Measurements from ENCODE around the gene SLX4IP.

SLX4IP gene

DNA sequence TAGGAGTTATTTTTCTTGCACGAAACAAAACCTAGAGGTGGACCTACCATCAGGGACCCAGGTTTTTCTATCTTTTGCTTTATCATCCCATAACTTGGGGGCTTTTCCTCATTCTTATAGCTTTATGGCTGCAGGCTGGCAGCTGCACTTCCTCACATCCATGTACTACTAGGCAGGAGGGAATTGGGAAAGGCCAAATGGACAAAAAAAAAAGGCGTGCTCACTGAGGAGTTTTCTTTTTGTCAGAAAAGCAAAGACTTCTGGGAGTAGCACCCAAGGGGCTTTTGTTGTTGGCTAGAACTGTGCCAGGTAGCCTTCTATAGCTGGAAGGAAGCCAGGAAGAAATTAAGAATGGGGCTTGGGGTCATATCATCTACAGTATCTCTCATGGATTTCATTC is 61.4 kb downstream of the SLX4IP start:
- DNase-seq (ENCODE audit: low read depth in 3 of 3) = no peak

DNA sequence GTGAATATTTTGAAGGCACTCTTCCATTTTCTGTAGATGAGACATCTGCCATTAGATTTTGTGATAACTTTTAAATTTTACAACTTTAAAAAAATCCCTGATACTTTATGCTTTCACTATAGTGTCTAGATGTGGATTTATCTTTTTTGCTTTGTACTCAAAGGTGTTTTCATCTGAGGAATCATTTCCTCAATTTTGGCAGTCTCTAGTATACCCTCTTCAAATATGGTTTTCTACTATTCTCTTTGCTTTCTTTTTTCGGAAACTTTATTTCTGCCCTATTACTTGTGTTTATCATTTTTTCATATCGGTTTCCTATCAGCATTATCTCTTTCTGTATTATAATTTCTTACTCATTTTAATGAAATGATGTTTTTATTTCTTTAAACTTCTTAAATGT is 62.2 kb downstream of the SLX4IP start:
- no peak for DNase-seq (ENCODE audit: low read depth in 3 of 3)

DNA sequence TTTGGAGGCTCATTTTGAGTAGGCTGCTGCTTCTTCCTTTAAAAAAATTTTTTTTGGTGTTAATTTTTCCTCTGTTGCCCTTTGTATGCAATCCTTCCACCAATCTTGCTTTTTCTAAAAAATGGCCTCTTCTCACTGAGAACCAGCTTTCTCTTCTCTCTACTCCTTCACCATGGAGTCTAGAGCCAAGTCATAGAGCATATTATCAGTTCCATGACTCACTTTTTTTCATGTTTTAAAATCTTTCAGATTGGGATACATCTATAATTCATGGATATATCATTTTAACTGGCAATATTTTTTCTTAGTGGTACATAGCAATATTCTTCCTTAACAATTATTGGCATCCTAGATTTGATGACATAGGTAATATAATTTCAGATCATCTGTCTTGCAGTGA is 62.7 kb downstream of the SLX4IP start:
- DNase-seq (ENCODE audit: low read depth in 3 of 3) = no peak

DNA sequence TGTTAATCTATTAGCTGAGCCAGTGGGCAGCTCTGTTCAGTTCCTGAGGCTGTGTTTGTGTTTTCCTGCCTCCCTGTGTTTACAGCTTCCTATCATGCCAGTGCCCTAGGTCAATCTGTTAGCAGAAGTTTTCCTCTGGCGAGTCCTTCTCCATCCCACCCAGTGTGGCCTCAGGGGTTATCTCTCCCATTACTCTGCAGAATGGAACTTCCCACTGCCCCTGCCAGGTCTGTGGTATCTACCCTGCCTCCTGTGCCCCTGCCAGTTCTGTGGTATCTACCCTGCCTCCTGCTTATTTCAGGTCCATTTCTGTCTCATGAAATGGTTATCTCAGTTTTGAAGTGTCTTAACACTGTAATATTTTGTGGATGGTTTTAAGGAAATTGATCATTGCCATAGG is 63.1 kb downstream of the SLX4IP start:
- DNase-seq (ENCODE audit: low read depth in 3 of 3) = no peak

DNA sequence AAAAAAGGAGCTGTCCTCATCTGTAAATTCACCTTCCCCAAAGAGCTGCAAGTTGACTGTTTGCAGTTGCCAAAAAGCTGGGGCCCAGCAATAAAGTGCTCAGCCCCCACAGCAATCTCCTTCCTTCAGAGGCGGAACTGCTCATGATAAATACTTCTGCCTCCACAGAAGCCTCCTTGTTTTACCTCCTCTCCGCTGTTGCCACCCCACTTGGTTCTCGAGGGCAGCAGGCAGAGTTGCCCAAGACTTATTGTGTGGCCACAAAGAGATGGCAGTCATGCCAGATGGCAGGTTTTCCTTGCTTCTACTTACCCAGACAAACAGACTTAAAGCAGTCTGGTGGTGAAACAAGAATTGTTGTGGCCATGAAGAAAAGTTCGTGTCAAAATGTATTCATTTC is 66.3 kb downstream of the SLX4IP start:
- DNase-seq (ENCODE audit: low read depth in 3 of 3) = no peak

DNA sequence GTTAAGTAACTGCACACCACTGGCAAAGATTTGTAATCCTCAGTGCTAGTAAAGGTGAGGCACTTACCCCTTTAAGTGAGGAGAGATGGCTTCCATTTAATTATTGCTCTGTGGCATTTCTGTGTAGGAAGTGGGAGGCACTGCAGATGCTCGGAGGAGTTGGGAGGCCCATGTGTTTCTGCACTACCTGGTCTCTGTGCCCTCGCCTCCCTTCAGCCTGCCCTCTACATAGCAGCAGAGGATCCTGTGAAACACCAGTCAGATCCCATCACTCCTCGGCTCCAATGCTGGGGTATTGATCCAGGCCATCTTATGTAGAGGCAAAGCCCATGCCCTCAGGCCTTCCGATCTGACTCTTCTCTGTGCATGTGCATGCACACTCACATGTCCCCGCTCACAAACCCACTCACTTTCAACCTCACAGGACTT is 67.0 kb downstream of the SLX4IP start:
- DNase-seq (ENCODE audit: low read depth in 3 of 3) = no peak

DNA sequence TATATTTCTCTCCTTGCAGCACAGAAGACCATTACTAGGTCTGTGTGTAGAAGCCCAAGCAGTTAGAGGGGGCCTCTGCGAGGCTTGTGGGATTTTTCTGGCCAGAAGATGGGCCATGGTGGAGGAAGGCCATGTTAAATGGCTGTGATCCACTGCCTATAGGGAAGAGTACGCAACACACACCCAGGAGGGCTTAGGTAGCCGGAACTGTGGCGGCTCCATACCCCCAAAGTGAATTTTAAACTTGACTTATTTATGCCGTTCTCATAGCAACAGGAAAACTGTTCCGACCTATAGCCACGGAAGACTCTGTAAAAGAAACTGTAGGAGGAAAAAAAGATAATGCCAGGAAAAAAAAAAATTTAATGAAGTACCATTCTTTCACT is 69.5 kb downstream of the SLX4IP start:
- no peak for DNase-seq (ENCODE audit: low read depth in 3 of 3)

DNA sequence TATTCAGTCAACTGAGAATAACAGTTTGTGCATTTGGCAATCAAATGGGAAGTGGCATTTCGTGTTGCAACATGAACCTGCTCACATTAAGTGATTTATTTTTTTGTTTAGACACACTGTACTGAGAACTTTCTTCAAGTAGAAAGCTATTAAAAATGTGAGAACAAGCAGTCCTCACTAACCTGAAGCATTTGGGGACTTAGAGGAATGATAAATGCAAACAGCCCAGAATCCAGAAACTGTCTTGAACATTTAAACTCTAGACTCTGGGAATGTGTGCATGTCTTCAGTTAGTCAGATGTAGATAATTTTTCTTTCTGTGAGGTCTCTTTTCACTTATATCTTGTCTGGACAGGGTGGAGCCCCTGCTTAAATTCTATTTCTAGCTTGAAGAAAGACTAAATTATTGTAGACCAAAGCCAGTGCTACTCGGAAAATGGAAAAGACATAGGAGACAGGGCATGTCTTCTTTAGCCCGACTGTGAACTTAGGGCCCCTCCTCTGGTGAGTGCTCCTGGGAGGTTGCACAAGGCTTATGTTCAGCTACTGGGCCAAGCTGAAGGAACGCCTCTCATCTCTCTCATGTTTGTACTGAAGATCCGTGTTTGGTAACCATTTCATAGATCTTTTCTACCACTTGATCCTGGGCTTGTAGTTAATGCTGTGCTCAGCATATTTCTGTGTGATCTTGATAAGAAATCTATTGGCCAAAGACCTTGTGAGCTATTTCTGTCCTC is 70.1 kb downstream of the SLX4IP start:
- DNase-seq (ENCODE audit: low read depth in 3 of 3) = no peak

DNA sequence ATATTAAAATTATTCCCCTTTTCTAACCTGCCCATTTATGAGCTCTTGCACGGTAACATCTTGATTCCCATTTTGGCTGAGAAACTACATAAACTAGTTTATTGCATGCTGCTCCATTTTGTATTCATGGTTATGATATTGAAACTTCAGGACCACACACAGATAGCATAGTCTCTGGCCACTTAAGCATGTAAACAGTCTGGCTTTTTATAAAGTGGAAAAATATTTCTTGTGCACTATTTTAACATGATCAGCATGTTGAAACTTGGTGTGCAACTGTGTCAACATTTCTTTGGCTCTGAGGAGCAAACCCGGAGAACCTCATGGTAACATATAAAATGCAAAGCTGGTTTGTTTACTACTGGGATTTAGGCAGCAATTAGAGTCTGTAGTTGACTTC is 70.7 kb downstream of the SLX4IP start:
- DNase-seq (ENCODE audit: low read depth in 3 of 3) = no peak

DNA sequence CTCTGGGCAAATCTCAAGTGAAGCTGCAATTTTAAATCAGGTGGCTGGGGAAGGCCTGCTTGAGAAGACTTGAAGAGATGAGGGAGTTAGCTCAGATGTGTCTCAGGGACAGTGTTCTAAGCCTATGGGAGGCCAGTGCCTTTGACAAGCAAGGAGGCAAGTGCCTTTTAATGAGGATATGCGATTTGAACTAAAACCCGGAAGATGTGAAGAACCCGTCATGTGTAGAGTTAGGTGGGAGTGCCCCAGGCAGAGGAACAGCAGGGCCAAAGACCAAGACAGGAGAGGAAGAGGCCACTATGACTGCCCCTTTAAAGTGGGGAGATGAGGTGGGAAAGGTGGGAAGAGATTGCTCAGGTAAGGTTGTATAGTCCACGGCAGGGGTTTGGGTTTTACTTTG is 71.9 kb downstream of the SLX4IP start:
- DNase-seq (ENCODE audit: low read depth in 3 of 3) = no peak

DNA sequence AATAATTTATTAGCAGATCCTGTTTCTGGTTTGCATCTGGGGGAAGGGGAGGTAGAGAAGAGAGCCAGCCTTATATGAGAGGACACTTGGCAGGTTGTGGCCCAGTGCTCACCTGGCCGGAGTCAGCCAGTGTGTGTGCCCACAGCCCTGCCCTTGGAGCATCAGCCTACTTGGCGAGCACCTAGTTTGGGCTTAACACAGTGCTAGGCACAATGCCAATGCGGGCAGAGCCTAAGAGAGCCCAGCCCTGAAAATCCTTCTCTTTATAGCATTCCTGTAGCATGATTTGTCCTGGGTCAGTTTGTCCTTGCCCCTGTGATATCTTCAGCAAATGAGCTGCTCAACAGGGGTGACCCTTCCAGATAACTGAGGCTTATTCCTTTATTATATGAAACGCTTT is 73.0 kb downstream of the SLX4IP start:
- DNase-seq (ENCODE audit: low read depth in 3 of 3) = no peak

DNA sequence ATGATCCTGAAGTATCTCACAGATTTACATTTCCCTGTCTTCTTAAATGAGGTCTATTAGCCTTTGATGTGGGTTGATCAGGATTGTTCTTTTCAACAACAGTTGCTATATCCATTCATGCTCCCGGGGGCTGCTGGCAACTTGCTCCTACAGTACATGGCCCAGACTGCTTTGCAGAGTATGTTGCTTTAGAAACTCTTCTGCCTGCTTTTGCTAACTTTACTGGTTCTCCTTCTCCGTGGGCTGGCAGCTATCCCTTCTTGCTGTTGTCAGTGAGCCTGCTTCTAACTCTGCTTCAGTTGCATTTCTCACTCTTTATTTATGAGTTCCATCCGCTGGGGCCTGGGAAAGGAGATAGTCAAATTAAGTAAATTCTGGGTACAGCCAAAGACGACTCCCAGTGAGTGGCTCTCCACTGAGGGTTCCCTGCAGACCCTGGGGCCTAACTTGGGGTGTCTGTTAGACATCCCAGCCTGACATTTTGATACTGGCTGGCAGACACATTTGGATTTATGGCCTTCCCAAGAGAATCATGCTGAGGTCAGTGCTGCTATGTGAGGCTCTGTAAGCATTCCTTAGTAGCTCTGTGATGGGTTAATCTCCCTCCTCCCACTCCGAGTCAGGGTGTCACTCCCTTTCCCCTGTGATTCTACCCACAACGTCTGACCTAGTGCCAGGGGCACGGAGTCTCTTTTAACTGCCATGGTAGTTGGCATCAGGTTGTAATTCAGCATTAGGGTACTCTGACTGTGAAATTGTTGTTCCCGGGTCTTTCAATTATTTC is 73.6 kb downstream of the SLX4IP start:
- DNase-seq (ENCODE audit: low read depth in 3 of 3) = no peak

DNA sequence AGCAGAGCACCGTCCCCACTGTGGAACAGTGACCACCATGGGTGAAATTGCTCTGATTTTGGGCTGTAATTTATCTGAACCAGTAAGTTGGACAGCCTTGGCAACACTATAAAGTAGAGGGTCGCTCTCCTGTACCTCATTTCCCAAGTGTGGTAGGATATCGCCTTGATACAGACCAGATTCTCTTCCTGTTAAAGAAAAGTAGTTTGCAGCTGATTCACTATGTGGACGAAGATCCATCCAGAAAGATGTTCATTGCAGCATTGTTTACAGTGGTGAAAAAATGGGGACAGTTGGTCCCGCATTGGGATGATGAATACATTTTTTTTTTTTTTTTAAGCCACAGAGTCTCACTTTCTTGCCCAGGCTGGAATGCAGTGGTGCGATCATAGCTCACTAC is 74.3 kb downstream of the SLX4IP start:
- DNase-seq (ENCODE audit: low read depth in 3 of 3) = no peak

DNA sequence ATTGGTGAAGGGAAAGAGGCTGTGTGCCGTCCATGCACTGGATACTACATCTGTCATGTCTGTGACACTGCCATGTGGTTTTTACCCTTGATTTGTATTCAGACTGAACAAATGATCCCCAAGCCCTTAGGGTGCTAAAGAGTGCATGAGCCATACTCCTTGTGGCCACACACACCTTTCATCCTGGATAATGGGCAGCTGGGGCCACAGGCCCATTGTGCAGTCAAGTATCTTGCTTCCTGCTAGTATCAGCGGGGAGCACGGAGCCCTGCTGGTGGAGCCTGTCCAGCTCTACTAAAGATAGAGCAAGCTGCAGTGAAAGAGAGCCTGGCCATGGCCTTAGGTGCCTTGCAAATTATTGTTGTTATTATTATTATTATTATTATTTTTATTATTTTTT is 75.1 kb downstream of the SLX4IP start:
- DNase-seq (ENCODE audit: low read depth in 3 of 3) = no peak

DNA sequence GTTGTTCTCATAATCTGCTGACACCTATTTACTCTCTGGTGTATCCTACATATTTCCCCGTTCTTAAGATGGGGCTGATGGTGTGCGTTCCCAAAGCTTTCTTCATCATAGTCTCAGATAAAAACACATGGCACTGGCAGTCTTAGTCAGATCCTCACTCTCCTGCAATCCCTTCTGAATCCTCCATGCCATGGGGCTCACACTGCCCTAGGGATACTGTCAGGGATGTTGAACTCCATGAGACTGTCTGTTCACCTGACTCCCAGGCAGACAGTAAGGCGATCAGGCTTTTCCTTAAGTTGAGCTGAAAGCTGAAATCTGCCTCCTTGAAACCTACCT is 76.0 kb downstream of the SLX4IP start:
- no peak for DNase-seq (ENCODE audit: low read depth in 3 of 3)

DNA sequence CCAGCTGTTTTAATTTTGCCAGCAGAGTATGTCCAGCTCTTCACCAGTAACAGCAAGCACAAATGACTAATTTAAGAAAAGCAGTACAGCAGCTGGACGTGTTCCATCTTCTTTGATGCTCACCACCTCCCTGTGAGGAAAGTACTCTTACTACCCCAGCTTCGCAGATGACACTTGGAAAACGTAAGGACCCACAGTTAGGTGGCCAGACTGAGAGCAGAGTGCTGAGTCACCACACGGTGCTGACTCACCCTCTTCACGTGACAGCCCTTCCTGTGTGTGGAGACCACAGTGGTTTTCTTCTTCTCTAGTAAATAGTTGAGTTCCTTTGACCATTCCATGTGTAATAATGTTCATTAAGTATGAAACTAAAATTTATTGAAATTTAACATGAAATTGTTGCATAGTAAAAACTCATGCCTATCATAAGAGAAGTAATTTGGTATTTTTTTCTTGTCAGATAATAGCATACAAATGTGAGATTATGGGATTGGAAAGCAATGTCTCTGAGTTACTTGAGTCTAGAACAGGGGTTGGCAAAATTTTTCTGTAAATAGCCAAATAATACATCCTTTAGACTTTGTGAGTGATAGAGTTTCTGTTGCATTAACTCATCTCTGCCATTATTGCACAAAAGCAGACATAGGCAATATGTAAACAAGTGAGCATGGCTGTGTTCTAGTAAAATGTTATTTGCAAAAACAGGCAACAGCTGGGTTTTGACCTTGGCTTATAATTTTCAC is 76.6 kb downstream of the SLX4IP start:
- peak; percentile 23 to 50 (median 45) for DNase-seq (ENCODE audit: low read depth in 3 of 3)

DNA sequence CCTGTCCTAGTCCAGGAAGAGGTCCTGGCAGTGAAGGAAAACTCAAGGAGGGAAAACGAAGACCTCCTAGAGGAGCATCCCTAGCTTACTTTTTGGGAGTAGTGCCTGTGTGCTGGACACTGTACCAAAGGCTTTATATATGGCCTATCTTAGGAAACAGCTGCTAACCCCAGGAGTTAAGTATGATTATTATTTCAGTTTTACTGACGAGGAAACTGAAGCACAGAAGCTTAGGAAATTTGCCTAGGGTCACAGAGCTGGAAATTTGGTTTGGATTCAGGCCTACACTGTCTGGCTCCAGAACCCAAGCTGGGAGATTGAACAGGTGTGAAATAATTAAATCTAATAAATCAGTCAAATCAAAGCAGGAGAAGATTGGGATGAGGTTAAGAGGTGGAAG is 78.0 kb downstream of the SLX4IP start:
- no peak for DNase-seq (ENCODE audit: low read depth in 3 of 3)

DNA sequence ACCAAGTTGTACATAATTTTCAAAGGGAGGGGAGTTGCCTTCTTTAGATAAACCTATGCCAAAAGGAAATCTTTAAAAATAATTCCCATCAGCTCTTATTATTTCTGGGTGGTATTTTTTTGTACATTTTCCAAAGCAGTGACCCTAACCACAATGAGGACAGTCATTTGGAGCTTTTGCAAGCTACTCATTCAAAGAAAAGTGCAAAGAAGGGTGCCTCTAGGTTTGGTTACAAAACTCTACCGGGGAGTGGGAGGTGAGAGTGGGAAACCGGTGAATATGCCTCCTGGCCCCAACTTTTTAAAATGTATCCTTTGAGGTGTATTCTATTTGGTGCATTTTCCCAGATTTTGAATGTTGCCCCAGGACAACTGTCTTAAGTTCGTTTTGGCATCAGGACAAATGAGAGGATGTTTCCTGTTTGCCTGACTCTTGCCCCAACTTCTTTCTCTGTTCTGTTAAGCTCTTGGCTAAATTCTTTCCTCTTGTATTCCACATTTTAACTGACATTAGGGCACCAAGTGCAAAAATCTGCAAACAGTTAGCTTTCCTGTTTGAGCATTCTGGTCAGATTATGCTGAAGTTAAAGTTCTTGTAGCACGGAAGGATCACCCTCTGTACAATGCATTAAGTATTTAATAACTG is 78.9 kb downstream of the SLX4IP start:
- no peak for DNase-seq (ENCODE audit: low read depth in 3 of 3)

DNA sequence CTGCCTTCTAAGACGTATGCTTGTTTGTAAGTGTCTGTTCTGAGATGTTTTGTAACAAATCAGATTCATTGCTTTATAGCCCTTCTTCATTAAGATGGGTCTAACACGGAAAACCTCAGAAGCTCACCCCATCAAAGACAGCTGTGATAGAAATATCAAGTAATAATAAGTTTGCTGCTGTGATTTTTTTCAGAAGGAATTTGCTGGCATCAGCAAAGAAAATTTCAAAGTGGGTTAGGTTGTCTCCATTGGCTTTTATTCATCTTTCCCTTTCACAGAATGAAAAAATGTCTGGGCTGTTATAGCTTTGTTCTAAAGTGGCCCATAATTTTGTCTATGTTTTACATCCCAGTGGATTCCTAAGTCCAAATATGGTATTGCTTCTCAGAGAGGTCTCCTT is 81.4 kb downstream of the SLX4IP start:
- no peak for DNase-seq (ENCODE audit: low read depth in 3 of 3)

DNA sequence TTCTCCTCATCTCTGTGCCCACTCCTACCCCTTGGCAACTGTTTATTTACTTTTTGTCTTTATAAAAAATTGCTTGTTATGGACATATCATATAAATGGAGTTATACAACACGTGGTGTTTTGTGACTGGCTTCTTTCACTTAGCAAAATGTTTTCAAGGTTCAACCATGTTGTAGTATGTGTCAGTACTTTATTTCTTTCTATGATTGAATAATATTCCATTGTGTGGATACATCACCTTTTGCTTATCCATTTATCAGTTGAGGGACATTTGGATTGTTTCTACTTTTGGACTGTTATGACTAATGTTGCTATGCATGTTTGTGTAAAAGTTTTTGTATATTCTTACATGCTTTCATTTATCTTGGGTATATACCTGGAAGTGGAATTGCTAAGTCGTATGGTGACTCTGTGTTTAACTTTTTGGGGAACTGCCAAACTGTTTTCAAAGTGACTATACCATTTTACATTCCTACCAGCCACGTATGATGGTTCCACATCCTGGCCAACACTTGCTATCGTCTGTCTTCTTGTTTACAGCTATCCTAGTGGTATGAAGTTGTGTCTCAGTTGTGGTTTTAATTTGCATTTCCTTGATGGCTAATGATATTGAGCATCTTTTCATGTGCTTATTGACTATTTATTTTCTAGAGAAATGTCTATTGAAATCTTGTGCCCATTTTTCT is 84.4 kb downstream of the SLX4IP start:
- DNase-seq (ENCODE audit: low read depth in 3 of 3) = no peak

DNA sequence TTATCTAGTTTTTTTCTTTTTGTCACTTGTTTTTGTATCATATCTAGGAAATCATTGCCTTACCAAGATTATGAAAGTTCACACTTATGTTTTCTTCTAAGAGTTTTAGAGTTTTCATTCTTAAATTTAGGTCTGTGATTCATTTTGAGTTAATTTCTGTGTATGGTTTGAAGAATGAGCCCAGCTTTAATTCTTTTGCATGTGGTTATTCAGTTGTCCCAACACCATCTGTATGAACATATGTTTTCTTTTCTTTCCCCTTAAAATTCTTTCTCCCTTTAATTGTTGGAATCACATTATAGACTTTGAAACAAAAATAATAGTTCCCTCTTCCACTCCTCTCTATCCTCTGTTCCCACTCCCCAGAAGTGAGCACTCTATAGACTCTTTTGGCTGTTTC is 85.4 kb downstream of the SLX4IP start:
- DNase-seq (ENCODE audit: low read depth in 3 of 3) = no peak

All from stimulated activated CD4-positive, alpha-beta T cell treated with anti-CD3 and anti-CD28 coated beads, TNF-alpha, amount 100 ng/mL, for 4 hours (primary cell).